Upper lobe of right lung (tissue), 1 donor: ENCODE results near the gene FGF2. TPM values are rescaled to one million over a fixed set of nuclear protein-coding genes. Genes with fewer than 3 reads are reported as not detected.
A peak's percentile ranks its signal among the peaks of the same experiment; 100 is the strongest.

Source experiments
- ATAC-seq: fragments of 200-7000 bp; cut with Tn5 transposase; one replicate; pipeline ENCODE4 v1.9.1; 2020; ENCODE audit warnings: mild to moderate bottlenecking, moderate library complexity
- DNase-seq: peaks from one replicate; pipeline ENCODE4 v3.0.0-alpha.2; 2020
- H3K27ac ChIP-seq: fragments of 200-600 bp; one replicate; pipeline ENCODE4 v1.8.0; 2022
- H3K27me3 ChIP-seq: fragments of 200-600 bp; one replicate; pipeline ENCODE4 v1.8.0; 2022; ENCODE audit warnings: mild to moderate bottlenecking
- H3K36me3 ChIP-seq: fragments of 200-600 bp; one replicate; pipeline ENCODE4 v1.8.0; 2022
- H3K4me1 ChIP-seq: fragments of 200-600 bp; one replicate; pipeline ENCODE4 v1.8.0; 2022
- H3K4me3 ChIP-seq: fragments of 200-600 bp; one replicate; pipeline ENCODE4 v1.8.0; 2022; ENCODE audit warnings: mild to moderate bottlenecking
- H3K9me3 ChIP-seq: fragments of 200-600 bp; one replicate; pipeline ENCODE4 v1.8.0; 2022
- intact Hi-C: fragments of 100-400 bp; cut with DNase I; formaldehyde crosslinking; loops from one replicate; pipeline ENCODE4 v1.11.0; 2022
- total RNA-seq: library from RNA; stranded (reverse); fragmentation: NEBNext Ultra II Directional; extraction: Animal tissue kit (Norgen Biotek cat#: 25700); gene quantifications from one replicate; pipeline ENCODE4 v1.2.1, GENCODE V29; 2021
- TF ChIP-seq, protein P1 (sequence below): fragments of 200-600 bp; IDR thresholded peaks from one replicate; pipeline ENCODE4 v1.8.0; 2022; ENCODE audit warnings: antibody characterized with exemption
- donor health status: DM: no; HTN: yes; CAD: no; lungs with severe emphysema.

FGF2 gene
- total RNA-seq, 1 donor from 2014 or later = 11.1 TPM

DNA sequence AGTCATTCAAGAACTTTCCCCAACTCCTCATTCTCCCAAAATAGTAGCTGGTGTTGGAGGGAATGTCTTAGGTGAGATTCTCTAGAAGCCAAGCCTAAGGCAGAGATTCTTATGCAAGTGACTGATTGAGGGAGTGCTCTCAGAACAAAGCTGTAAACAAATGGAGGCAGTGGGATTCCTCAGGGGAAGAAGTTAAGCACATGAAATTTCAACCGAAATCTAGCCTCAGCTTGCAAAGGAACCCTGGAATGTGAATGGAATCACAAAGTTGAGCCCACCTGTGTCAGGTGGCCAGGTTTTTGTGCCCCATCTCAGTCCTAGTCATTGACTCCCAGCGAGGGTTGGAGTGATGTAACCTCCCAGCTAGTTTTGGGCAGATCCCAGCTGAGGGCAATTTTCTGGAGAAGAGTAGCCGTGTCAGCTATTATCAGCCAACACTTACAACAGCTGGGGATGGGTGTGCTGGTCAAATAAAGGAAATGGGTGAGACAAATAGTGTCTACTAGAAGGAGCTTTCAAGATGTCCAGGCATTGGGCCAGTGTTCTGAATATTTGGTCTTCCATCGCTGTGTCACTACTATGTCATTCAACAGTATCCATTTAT, 29.7 kb upstream of the FGF2 start:
- no peaks in the 10 kb centered on the region for H3K9me3 ChIP-seq
- TF ChIP-seq, protein P1, sequence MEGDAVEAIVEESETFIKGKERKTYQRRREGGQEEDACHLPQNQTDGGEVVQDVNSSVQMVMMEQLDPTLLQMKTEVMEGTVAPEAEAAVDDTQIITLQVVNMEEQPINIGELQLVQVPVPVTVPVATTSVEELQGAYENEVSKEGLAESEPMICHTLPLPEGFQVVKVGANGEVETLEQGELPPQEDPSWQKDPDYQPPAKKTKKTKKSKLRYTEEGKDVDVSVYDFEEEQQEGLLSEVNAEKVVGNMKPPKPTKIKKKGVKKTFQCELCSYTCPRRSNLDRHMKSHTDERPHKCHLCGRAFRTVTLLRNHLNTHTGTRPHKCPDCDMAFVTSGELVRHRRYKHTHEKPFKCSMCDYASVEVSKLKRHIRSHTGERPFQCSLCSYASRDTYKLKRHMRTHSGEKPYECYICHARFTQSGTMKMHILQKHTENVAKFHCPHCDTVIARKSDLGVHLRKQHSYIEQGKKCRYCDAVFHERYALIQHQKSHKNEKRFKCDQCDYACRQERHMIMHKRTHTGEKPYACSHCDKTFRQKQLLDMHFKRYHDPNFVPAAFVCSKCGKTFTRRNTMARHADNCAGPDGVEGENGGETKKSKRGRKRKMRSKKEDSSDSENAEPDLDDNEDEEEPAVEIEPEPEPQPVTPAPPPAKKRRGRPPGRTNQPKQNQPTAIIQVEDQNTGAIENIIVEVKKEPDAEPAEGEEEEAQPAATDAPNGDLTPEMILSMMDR = no peak
- no peak overlapping the region for H3K27ac ChIP-seq
- DNase-seq = no peak
- no peaks in the 10 kb centered on the region for H3K4me1 ChIP-seq
- H3K4me3 ChIP-seq = no peak overlapping the region
- H3K36me3 ChIP-seq = no peaks in the 10 kb centered on the region
- no peaks in the 10 kb centered on the region for H3K27me3 ChIP-seq
- intact Hi-C loops = no loop called here
- peak; percentile 32 for ATAC-seq

DNA sequence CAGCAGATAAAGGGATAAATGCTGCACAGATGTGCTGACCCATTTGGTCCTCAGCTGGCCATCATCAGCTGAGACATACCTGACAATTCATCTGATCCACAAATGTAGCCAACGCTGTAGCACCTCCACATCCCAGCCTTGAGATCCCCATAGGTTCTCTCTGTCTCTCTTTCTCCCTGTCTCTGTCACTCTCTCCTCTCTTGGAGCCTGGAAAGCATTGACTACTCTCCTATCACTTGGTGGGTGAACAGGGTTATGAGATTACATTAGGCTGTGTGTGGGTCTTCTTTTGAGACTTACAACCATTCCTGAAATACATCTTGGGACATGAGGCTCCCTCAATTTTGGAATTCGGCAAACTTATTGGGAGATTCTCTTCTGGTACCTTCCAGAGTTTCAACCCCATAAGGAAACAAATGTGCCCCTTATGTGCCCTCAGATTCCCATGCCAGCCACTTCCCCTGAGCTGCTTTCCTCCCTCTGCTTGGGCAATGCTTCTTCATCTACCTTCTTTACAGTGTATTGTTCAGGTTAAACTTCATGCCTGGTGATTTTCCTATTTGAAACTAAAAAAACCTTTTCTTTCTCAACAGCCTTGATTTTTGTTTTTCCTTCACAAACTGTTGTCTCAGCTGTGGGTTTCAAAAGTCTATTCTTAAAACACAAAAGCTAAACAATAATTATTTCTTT, 29.1 kb upstream of the FGF2 start:
- no peaks in the 10 kb centered on the region for H3K27me3 ChIP-seq
- H3K36me3 ChIP-seq = no peaks in the 10 kb centered on the region
- H3K27ac ChIP-seq = peak overlapping the region; percentile 58
- intact Hi-C loops = no loop called here
- no peaks in the 10 kb centered on the region for H3K4me1 ChIP-seq
- H3K9me3 ChIP-seq = no peaks in the 10 kb centered on the region
- ATAC-seq (no peak), DNase-seq (no peak)
- TF ChIP-seq, protein P1 = no peak
- no peak overlapping the region for H3K4me3 ChIP-seq

DNA sequence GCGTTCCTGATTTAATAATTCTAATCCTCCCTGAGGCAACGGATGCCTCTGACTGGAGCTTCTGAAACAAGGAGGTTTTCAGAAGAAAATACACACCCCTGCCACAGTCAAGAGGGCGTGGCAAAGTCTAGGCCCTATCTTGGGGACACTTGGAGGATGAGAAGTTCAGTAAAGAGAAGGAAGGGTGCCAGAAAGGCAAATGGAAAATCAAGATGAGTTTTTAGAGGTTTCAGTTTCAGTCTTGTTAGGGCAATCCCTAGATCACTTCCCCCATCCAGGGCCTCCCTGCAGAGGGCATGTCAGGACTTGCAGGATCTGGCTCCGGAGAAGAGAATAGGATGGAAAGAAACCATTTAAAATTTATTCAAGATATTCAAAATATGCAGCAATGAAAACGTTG, 28.5 kb upstream of the FGF2 start:
- ATAC-seq (peak; percentile 73), DNase-seq (no peak)
- H3K36me3 ChIP-seq = no peaks in the 10 kb centered on the region
- no peaks in the 10 kb centered on the region for H3K27me3 ChIP-seq
- TF ChIP-seq, protein P1 = no peak
- intact Hi-C loops = no loop called here
- no peaks in the 10 kb centered on the region for H3K4me1 ChIP-seq
- no peaks in the 10 kb centered on the region for H3K9me3 ChIP-seq
- H3K27ac ChIP-seq = peak overlapping the region; percentile 58
- H3K4me3 ChIP-seq = no peak overlapping the region

DNA sequence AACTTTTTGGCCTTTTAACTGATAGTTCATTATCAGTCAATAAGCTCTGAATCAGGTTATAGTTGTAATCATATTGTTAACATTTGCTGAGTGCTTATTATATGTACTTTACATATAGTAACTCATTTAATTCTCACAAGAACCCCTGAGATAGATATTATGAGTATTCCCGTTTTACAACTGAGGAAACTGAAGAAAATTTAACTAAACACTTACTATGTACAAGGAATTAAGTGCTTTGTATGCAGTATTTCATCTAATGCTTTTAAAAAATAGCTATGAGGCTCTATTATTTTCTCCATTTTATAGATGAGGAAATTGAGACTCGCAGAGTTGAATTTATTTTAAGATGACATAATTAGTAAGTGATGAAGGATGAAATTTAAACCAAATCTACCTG, 27.7 kb upstream of the FGF2 start:
- no peaks in the 10 kb centered on the region for H3K27me3 ChIP-seq
- H3K27ac ChIP-seq = peak overlapping the region; percentile 58
- no peak overlapping the region for H3K4me3 ChIP-seq
- DNase-seq (no peak), ATAC-seq (no peak)
- no peaks in the 10 kb centered on the region for H3K4me1 ChIP-seq
- TF ChIP-seq, protein P1 = no peak
- no peaks in the 10 kb centered on the region for H3K36me3 ChIP-seq
- no peaks in the 10 kb centered on the region for H3K9me3 ChIP-seq
- intact Hi-C loops = no loop called here

DNA sequence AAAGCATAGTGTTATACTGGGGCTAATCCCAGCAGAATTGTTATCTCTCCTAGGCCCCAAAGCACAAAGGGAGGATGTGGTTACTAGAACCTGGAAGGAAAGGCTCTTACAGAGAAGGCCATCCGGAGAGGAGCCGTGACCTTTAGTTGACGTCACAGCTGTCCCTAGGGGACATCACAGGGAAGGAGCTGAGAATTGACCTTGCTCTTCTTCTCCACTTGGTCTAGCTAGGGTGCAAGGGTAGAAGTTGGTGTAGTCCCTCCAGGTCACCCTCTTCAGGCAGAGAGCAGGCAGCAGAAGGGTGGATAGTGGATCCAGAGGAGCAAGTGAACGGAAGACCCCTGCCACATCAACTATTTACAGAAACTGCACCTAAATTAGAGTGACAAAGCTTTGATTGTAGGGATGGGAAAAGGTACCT, 22.8 kb upstream of the FGF2 start:
- Histone ChIP-seq H3K36me3 (no peaks in the 10 kb centered on the region), H3K9me3 (no peaks in the 10 kb centered on the region), H3K27ac (no peak overlapping the region), H3K4me1 (no peaks in the 10 kb centered on the region), H3K27me3 (no peaks in the 10 kb centered on the region), H3K4me3 (no peak overlapping the region)
- TF ChIP-seq, protein P1 = no peak
- intact Hi-C loops = no loop called here
- DNase-seq = no peak
- no peak for ATAC-seq
